ENCODE measurements around the gene LDHAL6A. TPM values are rescaled to one million over a fixed set of nuclear protein-coding genes. Genes with fewer than 3 reads are reported as not detected.
"Not testable (repeated sequence)": the region's sequence is repeated elsewhere in the genome, so short reads cannot be mapped to it uniquely, and the experiment has no call there.

The LDHAL6A gene
- total RNA-seq: not detected in 2 replicates
- long read RNA-seq: 0 reads

DNA sequence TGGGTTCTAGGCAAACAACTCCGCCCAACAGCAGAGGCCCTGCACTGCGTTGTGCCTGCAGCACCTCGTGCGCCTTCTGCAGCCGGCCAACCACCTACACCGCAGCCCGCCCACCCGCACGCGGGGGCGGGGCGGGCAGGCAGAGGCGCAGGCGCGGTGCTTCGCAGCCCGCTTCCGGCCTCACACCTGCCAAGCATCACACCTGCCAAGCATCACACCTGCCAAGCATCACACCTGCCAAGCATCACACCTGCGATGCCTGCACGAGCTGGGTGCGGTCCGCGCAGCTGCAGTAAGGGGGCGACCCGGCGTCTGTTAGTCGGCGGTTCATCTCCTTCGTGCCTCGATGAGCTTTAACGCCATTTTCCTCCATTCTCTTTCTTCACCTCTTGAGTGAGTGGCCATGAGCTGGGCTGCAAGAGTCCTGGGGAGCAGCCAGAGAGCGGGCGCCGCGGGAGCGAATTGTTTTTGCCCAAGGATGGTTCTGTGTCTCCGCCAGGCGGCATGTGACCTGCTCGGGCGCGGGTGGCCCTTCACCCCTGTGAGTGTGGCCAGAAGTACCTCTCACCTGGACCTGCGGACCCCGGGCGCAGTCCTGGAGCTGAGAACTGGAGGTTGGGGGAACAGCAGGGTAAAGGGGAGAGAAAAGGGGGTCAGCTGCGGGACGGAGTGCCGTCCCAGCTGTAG, at the start of gene LDHAL6A:
TSS of gene LDHAL6A (plus strand) at position 171 of the 687 bp plus-strand sequence. CDS start 825 bp downstream, outside the sequence.
- no peaks in the 10 kb centered on the region for H3K36me3 Mint-ChIP-seq (ENCODE audit: insufficient read depth)
- peaks cover 6% of the 10 kb centered on the region for H3K27me3 Mint-ChIP-seq
- H3K9me3 Mint-ChIP-seq (ENCODE audit: low read depth): no peaks in the 10 kb centered on the region
- TF ChIP-seq, protein P1, sequence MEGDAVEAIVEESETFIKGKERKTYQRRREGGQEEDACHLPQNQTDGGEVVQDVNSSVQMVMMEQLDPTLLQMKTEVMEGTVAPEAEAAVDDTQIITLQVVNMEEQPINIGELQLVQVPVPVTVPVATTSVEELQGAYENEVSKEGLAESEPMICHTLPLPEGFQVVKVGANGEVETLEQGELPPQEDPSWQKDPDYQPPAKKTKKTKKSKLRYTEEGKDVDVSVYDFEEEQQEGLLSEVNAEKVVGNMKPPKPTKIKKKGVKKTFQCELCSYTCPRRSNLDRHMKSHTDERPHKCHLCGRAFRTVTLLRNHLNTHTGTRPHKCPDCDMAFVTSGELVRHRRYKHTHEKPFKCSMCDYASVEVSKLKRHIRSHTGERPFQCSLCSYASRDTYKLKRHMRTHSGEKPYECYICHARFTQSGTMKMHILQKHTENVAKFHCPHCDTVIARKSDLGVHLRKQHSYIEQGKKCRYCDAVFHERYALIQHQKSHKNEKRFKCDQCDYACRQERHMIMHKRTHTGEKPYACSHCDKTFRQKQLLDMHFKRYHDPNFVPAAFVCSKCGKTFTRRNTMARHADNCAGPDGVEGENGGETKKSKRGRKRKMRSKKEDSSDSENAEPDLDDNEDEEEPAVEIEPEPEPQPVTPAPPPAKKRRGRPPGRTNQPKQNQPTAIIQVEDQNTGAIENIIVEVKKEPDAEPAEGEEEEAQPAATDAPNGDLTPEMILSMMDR (IDR thresholded peaks at IDR 0.05; ENCODE audit: unreplicated experiment): no peak
- H3K27ac Mint-ChIP-seq: no peak within 1 kb of the TSS
- peaks cover 6% of the 10 kb centered on the region for H3K4me1 Mint-ChIP-seq (ENCODE audit: low read depth)
- H3K4me3 Mint-ChIP-seq (ENCODE audit: low read depth): no peak within 1 kb of the TSS
- DNase-seq (ENCODE audit: low spot score, unreplicated experiment): no peak

DNA sequence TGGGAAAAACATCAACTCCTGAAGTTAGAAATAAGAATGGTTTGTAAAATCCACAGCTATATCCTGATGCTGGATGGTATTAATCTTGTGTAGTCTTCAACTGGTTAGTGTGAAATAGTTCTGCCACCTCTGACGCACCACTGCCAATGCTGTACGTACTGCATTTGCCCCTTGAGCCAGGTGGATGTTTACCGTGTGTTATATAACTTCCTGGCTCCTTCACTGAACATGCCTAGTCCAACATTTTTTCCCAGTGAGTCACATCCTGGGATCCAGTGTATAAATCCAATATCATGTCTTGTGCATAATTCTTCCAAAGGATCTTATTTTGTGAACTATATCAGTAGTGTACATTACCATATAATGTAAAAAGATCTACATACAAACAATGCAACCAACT, 48.3 kb upstream of the LDHAL6A start:
- not testable (repeated sequence) for H3K4me3 Mint-ChIP-seq (ENCODE audit: low read depth)

DNA sequence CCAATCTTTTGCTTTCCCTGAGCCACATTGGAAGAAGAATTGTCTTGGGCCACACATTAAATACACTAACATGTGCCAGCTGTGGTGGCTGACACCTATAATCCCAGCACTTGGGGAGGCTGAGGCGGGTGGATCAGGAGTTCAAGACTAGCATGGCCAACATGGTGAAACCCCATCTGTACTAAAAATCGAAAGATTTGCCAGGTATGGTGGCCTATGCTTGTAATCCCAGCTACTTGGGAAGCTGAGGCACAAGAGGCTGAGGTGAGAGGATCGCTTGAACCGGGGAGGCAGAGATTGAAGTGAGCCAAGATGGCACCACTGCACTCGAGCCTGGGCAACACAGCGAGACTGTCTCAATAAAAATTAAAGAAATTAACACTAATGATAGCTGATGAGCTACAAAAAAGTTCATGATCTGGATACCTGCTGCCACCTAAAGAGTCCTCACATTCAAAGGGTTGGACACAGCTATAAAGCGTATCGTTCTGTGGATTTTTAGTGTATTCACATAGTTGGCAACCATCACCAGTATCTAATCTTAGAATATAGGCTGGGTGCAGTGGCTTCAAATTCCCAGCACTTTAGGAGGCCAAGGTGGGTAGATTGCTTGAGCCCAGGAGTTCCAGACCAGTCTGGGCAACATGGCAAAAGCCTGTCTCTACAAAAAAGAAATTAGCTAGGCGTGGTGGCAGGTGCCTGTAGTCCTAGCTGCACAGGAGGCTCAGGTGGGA, 46.9 kb upstream of the LDHAL6A start:
- H3K4me1 Mint-ChIP-seq (ENCODE audit: low read depth): peaks cover 2% of the 10 kb centered on the region
- H3K27ac Mint-ChIP-seq: no peak overlapping the region

More for the DNA sequence above, 48.3 kb upstream of the LDHAL6A start:
- not testable (repeated sequence) for H3K4me1 Mint-ChIP-seq (ENCODE audit: low read depth); DNase-seq (ENCODE audit: low spot score, unreplicated experiment); H3K9me3 Mint-ChIP-seq (ENCODE audit: low read depth); H3K27me3 Mint-ChIP-seq; H3K27ac Mint-ChIP-seq
- peaks cover 18% of the 10 kb centered on the region for H3K36me3 Mint-ChIP-seq (ENCODE audit: insufficient read depth)

DNA sequence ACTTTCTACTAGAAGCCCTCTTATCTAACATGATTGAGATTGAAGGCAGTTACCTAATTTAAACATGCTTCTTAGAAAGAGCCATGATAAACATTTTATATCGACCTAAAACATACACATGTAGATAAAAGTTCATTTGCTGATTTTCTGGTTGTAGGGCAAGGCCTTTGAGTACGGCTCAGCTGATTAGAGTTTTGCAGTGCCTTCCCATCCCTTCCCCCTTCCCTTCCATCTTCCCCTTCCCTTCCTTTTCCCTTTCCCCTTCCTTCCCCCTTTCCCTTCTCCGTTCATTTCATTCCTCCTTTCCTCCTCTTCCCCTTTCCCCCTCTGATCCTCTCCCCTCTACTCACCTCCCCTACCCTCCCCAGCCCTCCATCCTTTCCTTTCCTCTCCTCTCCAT, 39.2 kb upstream of the LDHAL6A start:
- Mint-ChIP-seq H3K36me3 (ENCODE audit: insufficient read depth) (peaks cover 2% of the 10 kb centered on the region), H3K4me1 (ENCODE audit: low read depth) (peaks cover 2% of the 10 kb centered on the region), H3K9me3 (ENCODE audit: low read depth) (peaks cover 3% of the 10 kb centered on the region), H3K4me3 (ENCODE audit: low read depth) (no peak overlapping the region), H3K27me3 (peaks cover 8% of the 10 kb centered on the region), H3K27ac (no peak overlapping the region)
- DNase-seq (ENCODE audit: low spot score, unreplicated experiment): no peak
- TF ChIP-seq, protein P1 (IDR thresholded peaks at IDR 0.05; ENCODE audit: unreplicated experiment): no peak

More for the DNA sequence above, 46.9 kb upstream of the LDHAL6A start:
- H3K9me3 Mint-ChIP-seq (ENCODE audit: low read depth): peaks cover 5% of the 10 kb centered on the region
- TF ChIP-seq, protein P1 (IDR thresholded peaks at IDR 0.05; ENCODE audit: unreplicated experiment): no peak
- H3K36me3 Mint-ChIP-seq (ENCODE audit: insufficient read depth): peaks cover 13% of the 10 kb centered on the region
- no peak for DNase-seq (ENCODE audit: low spot score, unreplicated experiment)
- H3K4me3 Mint-ChIP-seq (ENCODE audit: low read depth): no peak overlapping the region
- H3K27me3 Mint-ChIP-seq: peaks cover 11% of the 10 kb centered on the region

DNA sequence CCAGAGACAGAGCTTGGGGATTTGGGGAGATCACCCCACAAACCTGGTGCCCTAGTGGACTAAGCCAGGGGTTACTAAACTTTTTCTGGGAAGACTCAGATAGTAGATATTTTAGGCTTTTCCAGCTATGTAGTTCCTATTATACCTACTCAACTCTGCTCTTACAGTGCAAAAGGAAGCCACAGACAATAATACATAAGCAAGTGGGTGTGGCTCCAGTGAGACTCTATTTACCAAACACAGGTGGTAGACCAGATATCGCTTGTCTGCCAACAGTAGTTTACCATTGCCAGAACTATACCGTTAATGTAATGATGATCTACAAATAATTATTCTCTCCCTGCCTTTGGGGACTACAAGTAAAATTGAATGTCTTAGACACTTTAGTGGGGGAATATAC, 36.6 kb upstream of the LDHAL6A start:
- no peak overlapping the region for H3K4me3 Mint-ChIP-seq (ENCODE audit: low read depth)
- H3K36me3 Mint-ChIP-seq (ENCODE audit: insufficient read depth): no peaks in the 10 kb centered on the region
- H3K9me3 Mint-ChIP-seq (ENCODE audit: low read depth): no peaks in the 10 kb centered on the region
- no peaks in the 10 kb centered on the region for H3K4me1 Mint-ChIP-seq (ENCODE audit: low read depth)
- TF ChIP-seq, protein P1 (IDR thresholded peaks at IDR 0.05; ENCODE audit: unreplicated experiment): no peak
- no peaks in the 10 kb centered on the region for H3K27me3 Mint-ChIP-seq
- H3K27ac Mint-ChIP-seq: no peak overlapping the region
- DNase-seq (ENCODE audit: low spot score, unreplicated experiment): no peak
